GDM1 (cell line): Measurements from ENCODE around the gene CDC42.
A peak's percentile ranks its signal among the peaks of the same experiment; 100 is the strongest.
"Not testable (repeated sequence)": the region's sequence is repeated elsewhere in the genome, so short reads cannot be mapped to it uniquely, and the experiment has no call there.

Source experiments
- DNase-seq: peaks from one replicate; lab custom pipeline; 2025; lab: John Stamatoyannopoulos, UW

Gene CDC42

GRCh38 chr1:22052115-22053016, at the start of gene CDC42:
Gene CDC42, plus strand, starts transcription at chr1:22052709. Its CDS starts 25,770 bp downstream, at chr1:22078479.
- peak; percentile 96 for DNase-seq

- DNase-seq = not testable (repeated sequence)
Measured at GRCh38 chr1:22002875-22003274, 49.6 kb upstream of the CDC42 start.

- not testable (repeated sequence) for DNase-seq
Measured at GRCh38 chr1:22003959-22004358, 48.5 kb upstream of the CDC42 start.

- peak; percentile 64 for DNase-seq
Measured at GRCh38 chr1:22005261-22006149, 47.0 kb upstream of the CDC42 start.

GRCh38 chr1:22006736-22007135, 45.8 kb upstream of the CDC42 start:
- DNase-seq = not testable (repeated sequence)

GRCh38 chr1:22007262-22007661, 45.2 kb upstream of the CDC42 start:
- not testable (repeated sequence) for DNase-seq

GRCh38 chr1:22009566-22009965, 42.9 kb upstream of the CDC42 start:
- DNase-seq = not testable (repeated sequence)

- DNase-seq = not testable (repeated sequence)
Measured at GRCh38 chr1:22012752-22013151, 39.8 kb upstream of the CDC42 start.

- DNase-seq = not testable (repeated sequence)
Measured at GRCh38 chr1:22014575-22015206, 37.8 kb upstream of the CDC42 start.

GRCh38 chr1:22018583-22019559, 33.6 kb upstream of the CDC42 start:
- DNase-seq = peak; percentile 89

- no peak for DNase-seq
Measured at GRCh38 chr1:22021061-22021460, 31.4 kb upstream of the CDC42 start.

- DNase-seq = peak; percentile 82
Measured at GRCh38 chr1:22024485-22025367, 27.8 kb upstream of the CDC42 start.

GRCh38 chr1:22025368-22026155, 26.9 kb upstream of the CDC42 start:
- DNase-seq = peak; percentile 84

- no peak for DNase-seq
Measured at GRCh38 chr1:22026924-22027289, 25.6 kb upstream of the CDC42 start.

- no peak for DNase-seq
Measured at GRCh38 chr1:22030057-22030456, 22.5 kb upstream of the CDC42 start.

GRCh38 chr1:22030473-22030872, 22.0 kb upstream of the CDC42 start:
- no peak for DNase-seq

- DNase-seq = peak; percentile 41
Measured at GRCh38 chr1:22031214-22031962, 21.1 kb upstream of the CDC42 start.

GRCh38 chr1:22034834-22035233, 17.7 kb upstream of the CDC42 start:
- DNase-seq = not testable (repeated sequence)
